RWPE2 (cell line): ENCODE results near the gene NCAM1.

Experiments
- ATAC-seq: fragments of 200-7000 bp; cut with Tn5 transposase; 3 replicates; pipeline ENCODE4 v1.9.1; 2021; ENCODE audit warnings: low read depth
- DNase-seq: peaks from one replicate; pipeline ENCODE4 v3.0.0-alpha.2; 2020; ENCODE audit warnings: low spot score
- H3K27ac ChIP-seq: fragments of 450-650 bp; 2 replicates; pipeline ENCODE4 v1.5.1; 2017; ENCODE audit warnings: mild to moderate bottlenecking; ENCODE audit not compliant: poor library complexity, severe bottlenecking
- H3K27me3 ChIP-seq: fragments of 250-450 bp; sonication (Bioruptor Pico); 2 replicates; pipeline ENCODE4 v1.5.1; 2021; ENCODE audit warnings: mild to moderate bottlenecking, moderate library complexity; ENCODE audit not compliant: insufficient read depth, poor library complexity, severe bottlenecking
- H3K36me3 ChIP-seq: fragments of 250-450 bp; sonication (Bioruptor Pico); 2 replicates; pipeline ENCODE4 v1.5.1; 2020; ENCODE audit warnings: low read depth, mild to moderate bottlenecking, moderate library complexity
- H3K4me1 ChIP-seq: fragments of 250-450 bp; sonication (Bioruptor Pico); 2 replicates; pipeline ENCODE4 v1.5.1; 2021; ENCODE audit warnings: mild to moderate bottlenecking, moderate library complexity; ENCODE audit not compliant: insufficient read depth, poor library complexity, severe bottlenecking
- H3K4me3 ChIP-seq: fragments of 250-450 bp; sonication (Bioruptor Pico); 2 replicates; pipeline ENCODE4 v1.5.1; 2021; ENCODE audit warnings: mild to moderate bottlenecking, moderate library complexity; ENCODE audit not compliant: severe bottlenecking
- H3K9me3 ChIP-seq: fragments of 250-450 bp; sonication (Bioruptor Pico); 2 replicates; pipeline ENCODE4 v1.5.1; 2021; ENCODE audit warnings: mild to moderate bottlenecking, moderate library complexity; ENCODE audit not compliant: severe bottlenecking
- TF ChIP-seq, protein P1 (sequence below): fragments of 450-650 bp; IDR thresholded peaks from one replicate; pipeline ENCODE4 v1.5.1; 2017; ENCODE audit warnings: mild to moderate bottlenecking, moderate library complexity; ENCODE audit not compliant: poor library complexity, severe bottlenecking

Gene NCAM1

DNA sequence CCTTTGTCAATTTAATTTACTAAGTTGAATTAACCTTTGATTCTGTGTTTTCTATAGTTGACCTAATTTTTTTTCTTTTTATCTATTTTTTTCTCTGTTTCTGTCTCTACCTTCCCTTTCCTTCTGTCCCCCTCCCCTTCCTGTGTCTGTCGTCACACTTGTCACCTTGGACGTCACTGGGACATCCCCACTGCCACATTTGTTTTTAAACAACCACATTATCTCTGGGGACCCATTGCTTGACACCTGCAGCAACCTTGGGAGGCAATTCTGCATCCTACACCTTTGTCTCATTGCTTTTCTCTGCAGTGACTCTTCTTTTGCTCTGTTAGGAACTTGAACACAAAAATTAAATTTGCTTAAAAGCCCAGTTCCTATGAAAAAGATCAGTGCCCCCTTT is 301.4 kb downstream of the NCAM1 start:
- Histone ChIP-seq H3K4me1 (no peaks in the 10 kb centered on the region), H3K36me3 (no peaks in the 10 kb centered on the region), H3K4me3 (no peak overlapping the region), H3K27ac (no peak overlapping the region), H3K27me3 (no peaks in the 10 kb centered on the region), H3K9me3 (no peaks in the 10 kb centered on the region)
- DNase-seq, result no peak
- ATAC-seq, result no peak
- TF ChIP-seq, protein P1, sequence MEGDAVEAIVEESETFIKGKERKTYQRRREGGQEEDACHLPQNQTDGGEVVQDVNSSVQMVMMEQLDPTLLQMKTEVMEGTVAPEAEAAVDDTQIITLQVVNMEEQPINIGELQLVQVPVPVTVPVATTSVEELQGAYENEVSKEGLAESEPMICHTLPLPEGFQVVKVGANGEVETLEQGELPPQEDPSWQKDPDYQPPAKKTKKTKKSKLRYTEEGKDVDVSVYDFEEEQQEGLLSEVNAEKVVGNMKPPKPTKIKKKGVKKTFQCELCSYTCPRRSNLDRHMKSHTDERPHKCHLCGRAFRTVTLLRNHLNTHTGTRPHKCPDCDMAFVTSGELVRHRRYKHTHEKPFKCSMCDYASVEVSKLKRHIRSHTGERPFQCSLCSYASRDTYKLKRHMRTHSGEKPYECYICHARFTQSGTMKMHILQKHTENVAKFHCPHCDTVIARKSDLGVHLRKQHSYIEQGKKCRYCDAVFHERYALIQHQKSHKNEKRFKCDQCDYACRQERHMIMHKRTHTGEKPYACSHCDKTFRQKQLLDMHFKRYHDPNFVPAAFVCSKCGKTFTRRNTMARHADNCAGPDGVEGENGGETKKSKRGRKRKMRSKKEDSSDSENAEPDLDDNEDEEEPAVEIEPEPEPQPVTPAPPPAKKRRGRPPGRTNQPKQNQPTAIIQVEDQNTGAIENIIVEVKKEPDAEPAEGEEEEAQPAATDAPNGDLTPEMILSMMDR, result no peak

DNA sequence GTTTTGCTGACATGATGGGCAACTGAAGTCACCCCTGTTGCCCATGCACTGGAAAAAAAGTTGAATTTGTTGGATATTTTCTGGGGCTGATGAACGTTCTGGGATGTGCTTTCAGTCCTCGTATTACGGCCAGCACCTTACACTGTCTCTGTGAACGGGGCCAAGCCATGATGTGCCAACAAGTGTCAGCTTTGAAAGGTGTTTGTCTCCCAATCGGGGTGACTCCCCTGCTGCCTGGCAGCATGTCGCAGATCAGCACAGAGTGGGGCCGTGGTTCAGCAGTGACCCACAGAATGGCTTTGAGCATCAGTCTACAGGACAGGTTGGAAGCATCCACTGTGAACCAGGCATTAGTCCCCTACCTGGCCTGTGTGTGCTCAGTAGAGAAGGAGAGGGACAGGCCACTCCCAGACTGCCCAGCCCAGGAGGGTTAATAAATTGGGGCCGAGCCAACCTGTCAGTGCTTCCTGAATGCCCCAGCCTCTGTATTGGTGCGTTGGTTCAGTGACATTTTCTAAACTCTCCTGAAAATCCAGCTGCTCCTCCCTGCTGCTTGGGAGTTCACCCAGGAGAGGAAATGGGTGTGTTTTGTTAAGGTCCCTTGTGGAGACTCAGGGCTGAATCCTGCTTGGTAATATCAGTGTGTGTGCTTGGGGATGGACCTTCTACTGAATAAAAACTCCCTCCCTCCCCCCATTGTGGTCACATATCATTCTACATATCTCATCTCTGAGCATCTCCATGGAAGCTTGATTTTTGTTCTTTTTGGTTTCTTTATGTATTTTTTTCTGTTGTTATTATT is 302.4 kb downstream of the NCAM1 start:
- Histone ChIP-seq H3K27ac (no peak overlapping the region), H3K9me3 (no peaks in the 10 kb centered on the region), H3K4me1 (no peaks in the 10 kb centered on the region), H3K36me3 (no peaks in the 10 kb centered on the region), H3K27me3 (no peaks in the 10 kb centered on the region), H3K4me3 (no peak overlapping the region)
- TF ChIP-seq, protein P1, result no peak
- ATAC-seq, result no peak; the same call in 2 of the 3 replicates
- DNase-seq, result no peak

DNA sequence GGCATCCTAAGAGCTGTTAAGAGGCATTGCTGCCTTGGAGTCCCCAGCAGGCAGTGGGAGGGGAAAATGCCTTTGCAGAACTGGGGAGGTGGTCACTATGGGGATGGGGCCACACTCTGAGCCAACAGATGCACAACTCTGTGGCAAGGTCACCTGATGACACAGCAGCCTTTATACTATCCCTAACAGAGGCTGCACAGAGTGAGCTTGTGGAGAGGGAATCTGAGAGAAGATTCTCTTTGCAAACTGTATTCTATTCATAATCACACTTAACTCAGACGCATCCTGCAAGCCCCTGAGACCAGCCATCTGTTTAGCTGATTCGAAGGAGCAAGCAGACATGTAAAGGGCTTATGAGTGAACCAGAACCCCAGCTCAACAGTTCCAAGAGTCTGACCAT is 304.1 kb downstream of the NCAM1 start:
- TF ChIP-seq, protein P1, result no peak
- no peak overlapping the region for H3K27ac ChIP-seq
- H3K9me3 ChIP-seq, result no peaks in the 10 kb centered on the region
- DNase-seq, result no peak
- H3K4me3 ChIP-seq, result no peak overlapping the region
- ATAC-seq, result no peak
- no peaks in the 10 kb centered on the region for H3K4me1 ChIP-seq
- H3K36me3 ChIP-seq, result no peaks in the 10 kb centered on the region
- H3K27me3 ChIP-seq, result no peaks in the 10 kb centered on the region

DNA sequence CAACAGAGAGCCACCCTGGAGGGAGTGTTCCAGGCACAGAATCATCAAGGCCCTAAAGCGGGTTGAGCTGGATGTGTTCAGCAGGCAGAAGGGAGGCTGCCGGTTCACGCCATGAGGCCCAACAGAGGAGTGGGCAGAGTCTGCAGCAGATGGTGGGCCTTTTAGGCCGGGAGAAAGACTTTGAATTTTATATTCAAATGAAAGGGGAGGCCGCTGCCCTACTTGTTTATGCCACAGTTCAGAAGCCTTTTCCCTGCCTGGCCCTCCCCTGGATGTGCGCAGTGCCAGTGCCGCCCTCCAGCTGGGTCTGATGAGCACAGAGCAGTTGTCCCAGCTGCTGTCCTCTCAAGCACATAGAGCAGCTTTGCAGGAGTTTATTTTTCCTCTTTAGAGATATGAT is 306.3 kb downstream of the NCAM1 start:
- H3K9me3 ChIP-seq, result no peaks in the 10 kb centered on the region
- TF ChIP-seq, protein P1, result no peak
- ATAC-seq, result no peak
- H3K27me3 ChIP-seq, result no peaks in the 10 kb centered on the region
- DNase-seq, result no peak
- no peaks in the 10 kb centered on the region for H3K36me3 ChIP-seq
- no peak overlapping the region for H3K27ac ChIP-seq
- no peak overlapping the region for H3K4me3 ChIP-seq
- H3K4me1 ChIP-seq, result no peaks in the 10 kb centered on the region

GRCh38 chr11:113269096-113269495 is 307.9 kb downstream of the NCAM1 start:
- H3K27me3 ChIP-seq, result no peaks in the 10 kb centered on the region
- TF ChIP-seq, protein P1, result no peak
- ATAC-seq, result no peak
- DNase-seq, result no peak
- H3K27ac ChIP-seq, result no peak overlapping the region
- no peak overlapping the region for H3K4me3 ChIP-seq
- no peaks in the 10 kb centered on the region for H3K9me3 ChIP-seq
- no peaks in the 10 kb centered on the region for H3K4me1 ChIP-seq
- no peaks in the 10 kb centered on the region for H3K36me3 ChIP-seq
